Bronchial epithelial cell (primary cell): Measurements from ENCODE around the gene CACYBP. TPM values are rescaled to one million over a fixed set of nuclear protein-coding genes. Genes with fewer than 3 reads are reported as not detected.

Experiments used
- DNase-seq: peaks from one replicate; pipeline ENCODE4 v3.0.0-alpha.2; 2010; ENCODE audit warnings: low read depth
- FAIRE-seq: peaks from 2 replicates; lab custom pipeline; 2011; peaks lifted over from hg19 to GRCh38; lab: Jason Lieb, UNC
- H3K27me3 ChIP-seq: 2 replicates; pipeline ENCODE4 v1.5.1; 2011; ENCODE audit warnings: low read length; ENCODE audit not compliant: control insufficient read depth, insufficient read depth
- H3K36me3 ChIP-seq: 2 replicates; pipeline ENCODE4 v1.5.1; 2011; ENCODE audit warnings: low read length; ENCODE audit not compliant: control insufficient read depth, insufficient read depth
- H3K4me3 ChIP-seq: 2 replicates; pipeline ENCODE4 v1.5.1; 2011; ENCODE audit warnings: mild to moderate bottlenecking, low read depth, low read length, control low read depth
- total RNA-seq: library from RNA; depleted of rRNA; stranded (reverse); fragments of >200 nt; gene quantifications from 2 replicates; pipeline ENCODE4 v1.2.1, GENCODE V29; 2014
- TF ChIP-seq, protein P1 (sequence below): IDR thresholded peaks from 2 replicates; pipeline ENCODE4 v1.5.1; 2011; ENCODE audit warnings: mild to moderate bottlenecking, moderate library complexity, low read length, control low read depth, inconsistent platforms; ENCODE audit not compliant: insufficient read depth, severe bottlenecking

CACYBP gene
- total RNA-seq, 1 donor from 2014 or later: 44.2 TPM

GRCh38 chr1:174956976-174957375 lies 42.8 kb upstream of the CACYBP start:
- TF ChIP-seq, protein P1, sequence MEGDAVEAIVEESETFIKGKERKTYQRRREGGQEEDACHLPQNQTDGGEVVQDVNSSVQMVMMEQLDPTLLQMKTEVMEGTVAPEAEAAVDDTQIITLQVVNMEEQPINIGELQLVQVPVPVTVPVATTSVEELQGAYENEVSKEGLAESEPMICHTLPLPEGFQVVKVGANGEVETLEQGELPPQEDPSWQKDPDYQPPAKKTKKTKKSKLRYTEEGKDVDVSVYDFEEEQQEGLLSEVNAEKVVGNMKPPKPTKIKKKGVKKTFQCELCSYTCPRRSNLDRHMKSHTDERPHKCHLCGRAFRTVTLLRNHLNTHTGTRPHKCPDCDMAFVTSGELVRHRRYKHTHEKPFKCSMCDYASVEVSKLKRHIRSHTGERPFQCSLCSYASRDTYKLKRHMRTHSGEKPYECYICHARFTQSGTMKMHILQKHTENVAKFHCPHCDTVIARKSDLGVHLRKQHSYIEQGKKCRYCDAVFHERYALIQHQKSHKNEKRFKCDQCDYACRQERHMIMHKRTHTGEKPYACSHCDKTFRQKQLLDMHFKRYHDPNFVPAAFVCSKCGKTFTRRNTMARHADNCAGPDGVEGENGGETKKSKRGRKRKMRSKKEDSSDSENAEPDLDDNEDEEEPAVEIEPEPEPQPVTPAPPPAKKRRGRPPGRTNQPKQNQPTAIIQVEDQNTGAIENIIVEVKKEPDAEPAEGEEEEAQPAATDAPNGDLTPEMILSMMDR: no peak
- H3K36me3 ChIP-seq: no peaks in the 10 kb centered on the region
- no peak overlapping the region for H3K4me3 ChIP-seq
- DNase-seq: no peak
- no peak for FAIRE-seq
- no peaks in the 10 kb centered on the region for H3K27me3 ChIP-seq

- Histone ChIP-seq H3K27me3 (no peaks in the 10 kb centered on the region), H3K36me3 (no peaks in the 10 kb centered on the region), H3K4me3 (no peak overlapping the region)
- DNase-seq: no peak
- FAIRE-seq: no peak
- TF ChIP-seq, protein P1: no peak
Measured at GRCh38 chr1:174957829-174958228, 41.9 kb upstream of the CACYBP start.

GRCh38 chr1:174958396-174958795 lies 41.4 kb upstream of the CACYBP start:
- Histone ChIP-seq H3K27me3 (no peaks in the 10 kb centered on the region), H3K36me3 (no peaks in the 10 kb centered on the region), H3K4me3 (no peak overlapping the region)
- TF ChIP-seq, protein P1: no peak
- FAIRE-seq (no peak), DNase-seq (no peak)

DNA sequence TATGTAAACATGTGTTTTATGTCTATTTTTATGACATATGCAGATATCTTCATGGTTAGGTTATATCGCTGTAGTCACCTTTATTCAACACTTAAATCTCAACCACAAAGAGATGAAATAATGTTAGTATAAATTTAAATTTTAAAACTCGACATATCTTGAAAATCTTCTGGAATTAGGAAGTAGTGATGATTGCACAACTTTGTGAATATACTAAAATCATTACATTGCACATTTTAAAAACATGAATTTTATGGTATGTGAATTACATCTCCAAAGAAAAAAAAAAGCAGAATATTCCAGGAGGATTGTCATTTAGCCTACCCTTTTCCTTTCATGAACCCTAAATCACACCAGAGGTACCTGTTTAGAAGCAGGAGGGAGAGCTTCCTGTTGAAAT lies 39.4 kb upstream of the CACYBP start:
- FAIRE-seq: no peak
- H3K27me3 ChIP-seq: no peaks in the 10 kb centered on the region
- no peak overlapping the region for H3K4me3 ChIP-seq
- TF ChIP-seq, protein P1: no peak
- no peaks in the 10 kb centered on the region for H3K36me3 ChIP-seq
- DNase-seq: no peak

DNA sequence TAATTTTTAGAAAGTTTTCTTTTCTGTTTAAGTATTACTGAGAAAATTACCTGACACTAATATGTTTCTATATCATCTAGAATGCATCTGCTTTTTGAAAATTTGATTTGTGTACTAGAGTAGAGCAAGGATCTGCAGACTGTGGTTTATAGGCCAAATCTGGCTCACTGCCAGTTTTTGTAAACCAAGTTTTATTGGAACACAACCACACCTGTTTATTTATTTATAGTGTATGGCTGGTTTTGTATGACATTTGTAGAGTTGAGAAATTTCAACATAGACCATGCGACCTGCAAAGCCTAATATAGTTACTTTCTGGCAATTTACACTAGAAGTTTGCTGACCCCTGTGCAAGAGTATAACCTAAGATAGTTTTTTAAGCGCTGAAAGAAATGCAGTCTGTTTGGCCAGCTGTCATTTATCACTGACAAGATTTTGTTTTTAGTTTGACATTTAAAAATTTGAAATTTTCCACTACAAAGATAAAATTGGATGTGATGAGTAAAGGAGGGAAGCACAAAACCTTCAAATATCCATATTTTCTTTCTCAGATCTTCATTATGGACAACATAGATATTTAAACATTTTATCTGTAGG lies 36.1 kb upstream of the CACYBP start:
- Histone ChIP-seq H3K4me3 (no peak overlapping the region), H3K36me3 (no peaks in the 10 kb centered on the region), H3K27me3 (no peaks in the 10 kb centered on the region)
- DNase-seq (no peak), FAIRE-seq (no peak)
- TF ChIP-seq, protein P1: no peak
